NCI-H82 treated with DMSO at 0.1 percent for 48 hours (cell line): ENCODE data around the gene ADAM15.

Source experiments
- DNase-seq: peaks from one replicate; lab custom pipeline; 2025; ENCODE audit not compliant: unreplicated experiment; lab: John Stamatoyannopoulos, UW

Gene ADAM15

DNA sequence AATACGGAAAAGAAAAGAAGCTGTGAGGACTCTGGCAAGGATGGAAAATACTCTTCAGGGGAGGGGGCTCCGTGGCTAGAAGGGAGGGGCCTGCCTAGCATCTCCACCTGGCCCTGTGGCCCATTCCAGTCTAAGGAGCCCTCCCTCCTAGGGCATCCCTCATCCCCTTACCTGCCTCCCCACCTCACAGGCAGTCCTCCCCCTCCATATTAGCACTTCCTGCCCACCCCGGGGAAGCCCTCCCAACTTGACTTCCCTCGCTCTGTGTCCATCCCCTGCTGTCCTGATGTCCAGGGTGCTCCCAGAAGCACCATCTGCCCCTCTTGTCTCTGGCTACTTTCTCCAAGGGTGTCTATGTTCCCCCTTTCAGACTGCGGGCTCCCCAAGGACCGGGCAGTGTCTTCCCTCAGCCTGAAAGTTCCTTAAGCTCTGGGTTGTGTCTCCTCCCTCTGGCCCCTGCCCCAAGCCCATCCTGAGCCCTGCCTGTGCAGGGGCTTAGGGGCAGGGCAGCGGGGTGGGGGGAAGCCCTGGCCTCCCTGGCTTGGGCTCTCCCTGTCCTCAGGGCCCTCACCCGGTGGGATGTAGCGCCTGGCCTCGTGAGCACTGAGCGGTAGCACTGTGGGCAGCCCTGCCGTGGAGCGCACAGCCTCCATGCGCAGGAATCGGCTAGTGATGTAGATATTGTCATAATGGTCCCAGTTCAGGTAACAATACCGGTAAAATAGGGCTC, 21.4 kb upstream of the ADAM15 start:
- no peak for DNase-seq

DNA sequence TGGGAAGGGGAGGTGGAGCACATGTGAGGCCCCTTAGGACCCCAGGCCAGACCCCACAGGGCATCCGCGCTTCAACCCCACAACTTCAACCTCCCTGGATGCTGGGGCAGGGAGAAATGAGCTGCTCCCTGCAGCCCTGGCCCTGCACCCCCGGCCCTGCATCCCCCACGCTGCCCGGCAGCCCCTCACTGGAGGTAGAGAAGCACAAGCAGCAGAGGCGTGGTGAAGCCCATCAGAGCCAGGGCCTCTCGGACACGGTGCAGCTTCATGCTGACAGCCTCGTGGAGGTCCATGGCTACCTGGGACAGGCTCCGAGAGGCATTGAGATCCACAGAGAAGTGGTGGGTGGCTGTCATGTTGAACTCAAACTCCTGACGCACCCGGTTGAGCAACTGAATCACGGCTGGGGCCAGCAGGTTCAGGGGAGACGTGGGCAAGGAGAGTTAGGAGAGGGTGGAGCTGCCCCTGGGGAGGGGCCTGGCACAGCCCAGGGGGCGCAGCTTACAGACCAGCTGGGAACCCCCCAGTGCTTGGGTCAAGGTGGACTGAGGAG, 20.8 kb upstream of the ADAM15 start:
- no peak for DNase-seq

DNA sequence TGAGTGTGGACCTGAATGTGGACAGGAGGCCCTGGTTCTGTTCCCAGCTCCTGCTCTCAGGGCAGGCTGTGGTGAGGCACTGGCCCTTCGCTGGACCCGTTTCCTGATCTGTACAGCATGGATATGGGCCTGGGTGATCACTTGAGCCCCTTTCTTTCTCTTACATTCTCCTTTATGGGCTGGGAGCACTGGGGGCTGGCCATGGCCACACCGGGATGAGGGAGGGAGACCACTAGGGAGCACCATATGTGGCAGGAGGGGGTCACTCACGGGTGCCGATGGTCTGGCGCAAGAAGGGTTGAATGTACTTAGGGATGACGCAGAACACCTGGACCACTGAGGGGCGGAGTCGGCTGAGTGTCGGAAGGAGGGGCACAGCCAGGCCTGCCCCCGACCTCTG, 20.2 kb upstream of the ADAM15 start:
- no peak for DNase-seq

GRCh38 chr1:155032886-155033285, 18.2 kb upstream of the ADAM15 start:
- DNase-seq, result no peak

DNA sequence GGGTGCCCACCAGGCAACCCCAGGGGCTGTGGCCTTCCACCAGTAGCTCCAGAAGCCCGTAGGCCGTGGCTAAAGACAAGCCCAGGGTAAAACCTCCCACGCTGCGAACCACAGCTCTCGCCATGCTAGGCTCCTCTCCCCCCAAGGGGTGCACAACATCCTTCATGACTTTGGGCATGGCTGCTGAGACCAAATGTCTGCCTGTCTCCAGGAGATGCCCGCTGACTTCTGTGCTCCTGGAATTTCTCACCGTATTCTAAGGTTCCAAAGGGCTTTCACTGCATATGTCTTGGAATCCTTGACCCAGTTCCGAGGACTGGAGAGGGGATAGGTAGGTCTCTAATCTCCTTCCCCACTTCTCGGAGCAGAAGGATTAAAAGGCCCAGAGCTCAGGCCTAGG, 17.6 kb upstream of the ADAM15 start, which contains the start of the genes DCST1 and DCST2:
Gene DCST1, plus strand, starts transcription at position 301 of the 400 bp plus-strand sequence. CDS start 213 bp downstream, outside the sequence.
Gene DCST2, minus strand, starts transcription at position 258 of the 400 bp plus-strand sequence. Its CDS starts 80 bp downstream, at position 178.
- DNase-seq, result no peak

- DNase-seq, result no peak
Observed at GRCh38 chr1:155034318-155035208, 16.6 kb upstream of the ADAM15 start.

DNA sequence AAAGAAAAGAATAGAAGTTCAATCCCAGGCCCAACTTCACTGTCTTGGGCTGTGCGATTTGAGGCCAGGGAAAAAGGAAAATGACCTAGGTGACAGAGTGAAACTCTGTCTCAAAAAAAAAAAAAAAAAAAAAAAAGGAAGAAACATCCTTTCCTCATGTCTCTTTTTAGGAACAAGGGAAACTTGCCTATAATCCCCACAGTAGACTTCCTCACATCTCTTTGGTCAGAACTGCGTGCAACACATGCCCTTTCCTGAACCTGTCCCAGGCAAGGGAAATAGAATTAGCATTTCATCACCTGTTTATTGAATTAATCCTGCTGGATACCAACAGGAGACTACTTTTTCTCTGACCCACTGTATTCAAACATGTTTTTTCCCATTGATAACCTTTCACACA, 15.2 kb upstream of the ADAM15 start:
- no peak for DNase-seq

- DNase-seq, result no peak
Observed at GRCh38 chr1:155037043-155037442, 14.1 kb upstream of the ADAM15 start.

DNA sequence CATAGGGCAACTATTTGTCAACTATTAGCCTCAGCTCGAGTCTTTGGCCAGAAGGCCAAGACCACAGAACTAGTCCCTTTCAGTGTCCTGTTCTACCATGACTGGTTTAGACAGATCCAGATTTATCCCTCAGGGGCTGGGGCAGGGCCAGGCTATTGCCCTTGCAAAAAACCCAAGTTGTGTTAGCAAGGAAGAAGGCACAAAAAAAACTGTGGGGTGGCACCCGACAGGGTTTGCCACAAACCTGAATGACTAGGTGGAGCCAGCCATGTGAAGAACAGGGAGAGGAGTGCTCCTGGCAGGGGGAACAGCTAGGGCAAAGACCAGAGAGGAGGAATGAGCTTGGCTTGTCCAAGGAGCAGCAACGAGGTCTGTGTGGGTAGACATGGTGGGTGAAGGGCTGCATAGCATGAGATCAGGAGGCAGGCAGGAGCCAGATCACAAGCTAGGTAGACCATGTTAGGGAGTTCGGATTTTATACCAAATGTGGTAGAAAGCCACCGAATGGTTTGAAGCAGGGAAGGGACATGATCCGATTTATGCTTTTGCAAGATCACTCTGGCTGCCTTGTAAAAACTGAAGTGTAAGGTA, 13.2 kb upstream of the ADAM15 start:
- DNase-seq, result no peak

- DNase-seq, result no peak
Observed at GRCh38 chr1:155038602-155039307, 12.4 kb upstream of the ADAM15 start.

- DNase-seq, result no peak
Observed at GRCh38 chr1:155039308-155039669, 11.8 kb upstream of the ADAM15 start.

DNA sequence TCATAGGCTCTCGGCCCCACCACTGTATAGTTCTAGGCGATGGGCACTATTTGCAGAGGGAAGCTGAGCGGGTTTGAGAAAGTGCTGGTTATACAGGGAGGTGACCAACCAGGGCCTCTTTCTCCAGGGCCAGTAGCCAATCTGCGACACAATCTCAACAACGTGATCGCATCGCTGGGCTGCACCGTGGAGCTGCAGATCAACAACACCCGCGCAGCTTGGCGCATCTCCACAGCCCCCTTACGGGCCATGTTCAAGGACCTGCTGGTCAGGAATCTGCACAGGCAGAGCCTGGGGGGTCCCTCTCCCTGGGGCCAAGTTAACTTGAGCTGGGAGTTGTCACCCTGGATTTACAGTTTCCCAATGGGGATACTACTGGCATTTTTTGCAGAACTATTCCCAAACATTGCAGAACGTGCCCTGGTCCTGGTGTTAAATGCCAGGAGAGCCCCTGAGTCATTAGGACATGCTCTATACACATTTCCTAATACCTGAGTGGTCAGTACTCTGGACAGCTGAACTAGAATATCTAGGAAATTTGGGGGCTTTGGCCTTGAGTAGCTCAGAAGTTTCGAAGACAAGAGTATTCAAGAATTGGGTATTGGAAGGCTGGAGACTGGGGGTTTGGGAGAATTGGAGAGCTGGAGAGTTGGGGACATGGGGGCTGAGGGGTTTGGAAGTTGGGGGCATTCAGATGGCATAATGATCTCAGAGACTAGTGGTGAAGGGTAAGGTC, 10.6 kb upstream of the ADAM15 start:
- no peak for DNase-seq

DNA sequence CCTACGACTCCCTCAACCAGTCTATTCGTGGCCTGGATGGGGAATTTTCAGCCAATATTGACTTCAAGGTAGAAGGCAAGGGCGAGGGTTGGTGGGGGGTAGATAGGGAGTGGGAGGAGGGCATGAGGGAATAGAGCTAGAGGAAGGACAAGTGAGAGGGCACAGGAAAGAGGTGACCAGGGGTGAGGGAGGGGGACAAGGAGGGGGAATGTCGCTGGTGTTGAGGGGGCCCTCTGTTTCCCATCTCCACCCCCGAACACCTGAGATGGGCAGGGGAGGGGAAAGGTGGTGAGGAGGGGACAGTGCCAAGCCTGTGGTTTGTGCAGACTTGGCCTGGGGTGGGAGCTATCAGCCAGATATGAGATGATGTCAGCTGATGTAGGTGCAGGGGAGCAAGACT, 8.3 kb upstream of the ADAM15 start:
- DNase-seq, result no peak

DNA sequence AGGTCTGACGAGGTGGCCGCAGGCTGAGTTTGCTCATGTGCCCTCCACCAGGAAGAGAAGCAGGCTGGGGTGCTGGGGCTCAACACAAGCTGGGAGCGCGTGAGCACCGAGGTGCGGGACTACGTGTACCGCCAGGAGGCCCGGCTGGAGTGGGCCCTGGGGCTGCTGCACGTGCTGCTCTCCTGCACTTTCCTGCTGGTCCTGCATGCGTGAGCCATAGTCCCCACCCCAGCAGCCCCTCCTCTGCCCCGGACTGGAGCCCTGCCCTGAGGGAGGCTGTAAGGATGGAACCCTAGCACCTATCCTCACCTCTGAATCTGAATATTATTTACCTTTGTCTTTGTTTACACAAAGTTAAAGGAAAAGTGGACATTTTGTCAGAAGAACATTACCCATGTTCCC, 7.8 kb upstream of the ADAM15 start:
- DNase-seq, result no peak

GRCh38 chr1:155043793-155044192, 7.3 kb upstream of the ADAM15 start:
- no peak for DNase-seq

GRCh38 chr1:155044365-155044764, 6.8 kb upstream of the ADAM15 start:
- DNase-seq, result no peak

- peak; percentile 73 for DNase-seq
Observed at GRCh38 chr1:155044812-155045657, 6.1 kb upstream of the ADAM15 start.

DNA sequence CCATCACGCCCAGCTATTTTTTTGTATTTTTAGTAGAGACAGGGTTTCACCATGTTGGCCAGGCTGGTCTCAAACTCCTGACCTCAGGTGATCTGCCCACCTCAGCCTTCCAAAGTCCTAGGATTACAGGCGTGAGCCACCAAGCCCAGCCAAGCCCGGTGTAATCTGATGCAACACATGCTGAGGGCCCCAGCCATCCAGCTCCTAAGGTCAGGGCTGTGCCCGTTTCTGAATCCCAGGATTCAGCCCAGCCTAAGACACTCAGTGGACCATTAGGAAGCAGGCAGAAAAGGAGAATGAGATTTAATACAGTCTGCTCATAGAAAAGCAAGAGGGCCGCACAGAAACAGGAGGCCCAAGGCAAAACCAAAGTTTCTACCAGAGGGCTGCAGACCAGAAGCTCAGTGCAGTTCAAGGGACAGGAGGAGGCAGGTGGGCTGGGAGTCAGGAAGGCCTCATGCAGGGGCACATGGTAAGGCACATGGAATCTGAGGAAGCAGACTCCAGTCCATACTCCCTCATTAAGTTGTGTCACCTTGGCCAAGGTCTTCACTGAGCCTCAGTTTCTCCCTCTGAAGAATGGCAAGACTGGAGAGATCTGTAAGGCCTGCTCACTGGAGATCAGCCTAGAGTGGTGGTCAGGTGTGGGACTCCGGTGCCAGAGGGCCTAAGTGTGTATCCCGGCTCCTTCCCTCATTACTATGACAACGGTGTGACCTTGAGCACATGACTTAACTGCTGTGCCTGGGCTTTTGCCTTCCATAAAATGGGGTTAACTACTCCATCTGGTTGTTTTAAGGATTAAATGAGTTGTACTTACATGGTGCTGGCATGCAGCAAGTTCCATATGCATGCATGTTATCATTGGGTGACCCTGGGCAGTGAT, 2.4 kb upstream of the ADAM15 start:
- DNase-seq, result no peak
